ENCODE results near the gene PRDX4.
"Not testable (repeated sequence)": the region's sequence is repeated elsewhere in the genome, so short reads cannot be mapped to it uniquely, and the experiment has no call there.

PRDX4 gene

GRCh38 chrX:23667239-23668177 is at the start of gene PRDX4:
PRDX4 (plus strand) TSS chrX:23667493; CDS start chrX:23667571, 78 bp downstream.
- DNase-seq, result peak; percentile 68

- no peak for DNase-seq
Observed at GRCh38 chrX:23621621-23622265, 45.5 kb upstream of the PRDX4 start.

- DNase-seq, result no peak
Observed at GRCh38 chrX:23623797-23624196, 43.5 kb upstream of the PRDX4 start.

GRCh38 chrX:23626651-23627050 is 40.6 kb upstream of the PRDX4 start:
- DNase-seq, result no peak

- DNase-seq, result no peak
Observed at GRCh38 chrX:23628131-23628530, 39.2 kb upstream of the PRDX4 start.

- DNase-seq, result no peak
Observed at GRCh38 chrX:23631136-23631535, 36.2 kb upstream of the PRDX4 start.

GRCh38 chrX:23633834-23634580 is 33.3 kb upstream of the PRDX4 start:
- DNase-seq, result no peak

GRCh38 chrX:23637187-23637586 is 30.1 kb upstream of the PRDX4 start:
- DNase-seq, result no peak

GRCh38 chrX:23643020-23643419 is 24.3 kb upstream of the PRDX4 start:
- DNase-seq, result no peak

- DNase-seq, result no peak
Observed at GRCh38 chrX:23644744-23645143, 22.5 kb upstream of the PRDX4 start.

GRCh38 chrX:23656091-23656490 is 11.2 kb upstream of the PRDX4 start:
- DNase-seq, result peak; percentile 93

- DNase-seq, result no peak
Observed at GRCh38 chrX:23656684-23657083, 10.6 kb upstream of the PRDX4 start.

GRCh38 chrX:23659339-23659738 is 8.0 kb upstream of the PRDX4 start:
- no peak for DNase-seq

- DNase-seq, result not testable (repeated sequence)
Observed at GRCh38 chrX:23660083-23660765, 7.1 kb upstream of the PRDX4 start.

- DNase-seq, result no peak
Observed at GRCh38 chrX:23660766-23661132, 6.5 kb upstream of the PRDX4 start.

- no peak for DNase-seq
Observed at GRCh38 chrX:23661671-23662070, 5.6 kb upstream of the PRDX4 start.

- DNase-seq, result no peak
Observed at GRCh38 chrX:23662187-23662586, 5.1 kb upstream of the PRDX4 start.

- no peak for DNase-seq
Observed at GRCh38 chrX:23662853-23663252, 4.4 kb upstream of the PRDX4 start.

GRCh38 chrX:23664496-23664895 is 2.8 kb upstream of the PRDX4 start:
- no peak for DNase-seq

- no peak for DNase-seq
Observed at GRCh38 chrX:23666282-23666681, 1.0 kb upstream of the PRDX4 start.

GRCh38 chrX:23668335-23668734 is 1.0 kb downstream of the PRDX4 start:
- no peak for DNase-seq

GRCh38 chrX:23670528-23670927 is 3.2 kb downstream of the PRDX4 start:
- DNase-seq, result no peak

GRCh38 chrX:23673108-23673507 is 5.8 kb downstream of the PRDX4 start:
- no peak for DNase-seq

Measured in NCI-H1105 treated with DMSO at 0.1 percent for 48 hours (cell line).